IPS-18a (cell line): ENCODE data around the gene TEX48.

Experiments
- H3K27ac ChIP-seq: one replicate; pipeline ENCODE4 v1.5.1; 2013; ENCODE audit warnings: low read length
- H3K27me3 ChIP-seq: one replicate; pipeline ENCODE4 v1.6.1; 2013; ENCODE audit warnings: mild to moderate bottlenecking, low read length; ENCODE audit not compliant: control insufficient read depth, insufficient read depth
- H3K36me3 ChIP-seq: one replicate; pipeline ENCODE4 v1.6.1; 2013; ENCODE audit warnings: low read depth, low read length; ENCODE audit not compliant: control insufficient read depth
- H3K4me1 ChIP-seq: one replicate; pipeline ENCODE4 v1.6.1; 2013; ENCODE audit warnings: low read depth, low read length; ENCODE audit not compliant: control insufficient read depth
- H3K4me3 ChIP-seq: one replicate; pipeline ENCODE4 v1.5.1; 2013; ENCODE audit warnings: low read length
- H3K9ac ChIP-seq: one replicate; pipeline ENCODE4 v1.6.1; 2013; ENCODE audit warnings: mild to moderate bottlenecking, low read length, moderate library complexity
- H3K9me3 ChIP-seq: one replicate; pipeline ENCODE4 v1.6.1; 2013; ENCODE audit warnings: low read depth, low read length; ENCODE audit not compliant: control insufficient read depth

TEX48 gene

DNA sequence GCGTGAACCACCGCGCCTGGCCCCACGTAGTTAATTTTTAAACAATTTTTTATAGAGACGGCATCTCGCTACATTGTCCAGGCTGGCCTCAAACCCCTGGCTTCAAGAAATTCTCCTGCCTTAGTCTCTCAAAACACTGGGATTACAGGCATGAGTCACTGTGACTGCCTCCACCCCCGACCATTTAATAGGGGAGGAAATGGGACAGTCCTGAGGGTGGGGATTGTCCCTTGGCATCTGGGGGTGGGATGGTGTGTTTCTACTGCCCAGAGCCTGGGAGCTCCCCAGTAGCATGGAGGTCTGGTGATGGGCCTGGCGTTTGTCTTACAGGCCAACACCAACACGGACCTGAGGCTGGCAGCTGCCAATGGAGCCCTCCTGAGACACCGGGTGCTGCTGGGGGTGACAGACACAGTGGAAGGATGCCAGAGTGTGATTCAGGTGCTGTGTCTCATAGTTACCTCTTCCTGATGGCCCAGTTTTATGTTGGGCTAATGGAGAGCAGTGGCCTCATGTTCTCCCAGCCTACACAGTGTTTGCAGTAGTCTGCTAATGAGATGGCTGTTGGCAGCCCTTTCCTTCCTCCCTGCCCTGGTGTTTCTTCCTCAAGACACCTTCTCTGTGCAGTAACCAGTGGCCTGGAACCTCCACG lies 48.4 kb downstream of the TEX48 start:
- H3K9me3 ChIP-seq: no peaks in the 10 kb centered on the region
- H3K27me3 ChIP-seq: no peaks in the 10 kb centered on the region
- no peak overlapping the region for H3K9ac ChIP-seq
- no peak overlapping the region for H3K27ac ChIP-seq
- H3K4me1 ChIP-seq: no peaks in the 10 kb centered on the region
- H3K4me3 ChIP-seq: no peak overlapping the region
- peaks cover 1% of the 10 kb centered on the region for H3K36me3 ChIP-seq

DNA sequence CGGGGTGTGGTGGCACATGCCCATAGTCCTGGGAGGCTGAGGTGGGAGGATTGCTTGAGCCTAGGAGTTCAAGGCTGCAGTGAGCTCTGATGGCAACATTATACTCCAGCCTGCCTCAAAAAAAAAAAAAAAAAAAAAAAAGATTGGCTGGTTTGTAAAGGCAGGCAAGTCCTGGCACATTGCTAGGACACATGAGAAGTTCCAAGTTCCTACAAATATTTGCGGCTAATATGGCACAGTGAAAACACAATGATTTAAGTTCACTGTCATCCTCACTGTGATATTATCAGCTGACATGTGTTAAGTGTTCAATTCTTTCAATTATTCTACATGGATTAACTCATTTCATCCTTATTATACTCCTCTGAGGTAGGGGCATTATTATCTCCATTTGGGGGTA lies 50.8 kb downstream of the TEX48 start:
- Histone ChIP-seq H3K27ac (no peak overlapping the region), H3K4me1 (no peaks in the 10 kb centered on the region), H3K9me3 (no peaks in the 10 kb centered on the region), H3K36me3 (peaks cover 4% of the 10 kb centered on the region), H3K9ac (no peak overlapping the region), H3K27me3 (no peaks in the 10 kb centered on the region), H3K4me3 (no peak overlapping the region)

DNA sequence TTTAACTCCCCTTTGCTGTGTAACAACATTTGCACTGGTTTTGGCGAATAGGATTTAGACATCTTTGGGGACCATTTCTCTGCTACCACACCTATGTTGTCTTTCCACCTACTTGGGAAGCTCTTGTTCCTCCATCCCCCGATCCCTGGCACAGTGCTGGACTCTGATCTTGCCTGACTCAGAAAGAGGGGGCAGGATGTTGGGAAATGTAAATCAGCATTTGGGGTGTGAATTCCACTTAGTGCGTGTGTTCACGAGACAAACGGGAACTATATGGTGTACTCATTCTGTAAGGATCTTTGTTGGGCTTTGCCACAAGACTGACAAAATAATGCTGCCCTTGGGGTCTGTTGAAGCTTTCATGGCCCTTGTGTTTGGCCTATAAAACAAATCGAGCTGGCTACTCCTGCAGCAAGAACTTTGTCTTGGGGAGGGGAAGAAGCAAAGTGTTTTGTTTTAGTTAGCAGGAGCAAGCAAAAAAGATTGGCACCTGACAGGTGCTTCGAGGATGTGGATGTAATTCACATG lies 52.4 kb downstream of the TEX48 start:
- H3K4me3 ChIP-seq: no peak overlapping the region
- H3K9me3 ChIP-seq: no peaks in the 10 kb centered on the region
- no peaks in the 10 kb centered on the region for H3K4me1 ChIP-seq
- no peak overlapping the region for H3K9ac ChIP-seq
- no peaks in the 10 kb centered on the region for H3K27me3 ChIP-seq
- H3K27ac ChIP-seq: no peak overlapping the region
- peaks cover 4% of the 10 kb centered on the region for H3K36me3 ChIP-seq

DNA sequence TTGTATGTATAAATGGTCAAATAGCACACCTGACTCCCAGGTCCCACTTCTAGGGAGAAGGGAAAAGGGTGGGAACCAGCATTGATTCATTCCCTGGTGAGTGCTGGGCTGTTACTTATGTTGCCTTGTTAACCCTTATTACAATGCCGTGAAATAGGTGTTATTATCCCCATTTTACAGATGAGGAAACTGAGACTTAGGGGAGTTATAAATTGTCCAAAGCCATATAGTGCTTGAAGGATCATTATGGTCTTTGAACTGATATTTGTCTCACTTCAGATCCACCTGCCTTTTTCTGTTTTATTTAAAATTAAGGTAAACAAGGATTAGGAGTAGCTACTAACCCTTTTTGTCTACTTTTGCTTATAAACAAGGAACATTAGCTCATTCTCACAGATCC lies 54.4 kb downstream of the TEX48 start:
- Histone ChIP-seq H3K36me3 (peaks cover 4% of the 10 kb centered on the region), H3K9me3 (no peaks in the 10 kb centered on the region), H3K27me3 (no peaks in the 10 kb centered on the region), H3K27ac (no peak overlapping the region), H3K4me1 (no peaks in the 10 kb centered on the region), H3K4me3 (no peak overlapping the region), H3K9ac (no peak overlapping the region)

DNA sequence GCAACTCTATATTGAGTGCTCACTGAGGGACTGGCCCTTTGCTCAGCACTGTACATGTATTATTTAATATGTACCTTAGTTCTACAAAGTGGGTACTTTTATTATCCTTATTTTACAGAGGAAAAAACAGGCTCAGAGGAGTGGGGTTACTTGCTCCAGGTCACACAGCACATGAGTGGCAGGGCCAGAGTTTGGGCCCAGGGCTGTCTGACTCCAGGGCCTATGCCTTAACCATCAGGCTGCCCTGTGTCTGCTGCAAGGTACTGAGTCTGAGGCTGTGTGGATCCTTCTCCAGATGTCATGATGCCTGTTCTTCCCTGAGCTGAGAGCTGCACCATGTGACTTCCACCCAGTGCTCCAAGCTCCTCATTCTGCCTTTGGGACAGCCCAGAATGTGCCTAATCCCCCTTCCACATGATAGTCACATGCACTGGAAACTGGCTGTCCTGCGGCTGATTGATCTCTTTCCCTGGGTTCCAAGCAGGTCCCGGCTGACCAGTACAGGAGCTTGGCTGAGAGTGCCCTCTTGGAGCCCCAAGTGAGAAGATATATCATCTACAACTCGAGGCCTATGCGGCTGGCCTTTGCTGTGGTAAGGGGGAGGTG lies 55.5 kb downstream of the TEX48 start:
- Histone ChIP-seq H3K9ac (no peak overlapping the region), H3K9me3 (no peaks in the 10 kb centered on the region), H3K4me1 (no peaks in the 10 kb centered on the region), H3K27ac (no peak overlapping the region), H3K36me3 (peaks cover 4% of the 10 kb centered on the region), H3K4me3 (no peak overlapping the region), H3K27me3 (no peaks in the 10 kb centered on the region)

DNA sequence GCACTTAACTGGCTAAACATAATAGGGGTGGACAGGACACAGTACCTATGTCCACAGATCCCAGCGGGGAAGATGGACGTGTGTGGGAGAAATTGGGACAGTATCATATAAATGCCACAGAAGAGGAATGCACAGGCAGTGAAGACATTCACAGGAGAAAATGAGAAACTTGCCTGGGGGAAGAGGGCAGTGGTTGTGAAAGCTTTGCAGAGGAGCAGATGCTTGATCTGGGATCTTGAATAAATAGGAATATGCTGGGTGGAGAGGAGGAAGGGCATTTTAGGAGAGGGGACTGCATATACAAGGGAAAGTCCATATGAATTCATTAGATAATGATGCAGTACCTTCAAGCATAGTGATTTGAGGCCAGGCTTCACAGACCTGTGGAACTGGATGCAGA lies 57.3 kb downstream of the TEX48 start:
- Histone ChIP-seq H3K9me3 (no peaks in the 10 kb centered on the region), H3K4me1 (no peaks in the 10 kb centered on the region), H3K36me3 (peaks cover 4% of the 10 kb centered on the region), H3K27me3 (no peaks in the 10 kb centered on the region), H3K9ac (no peak overlapping the region), H3K4me3 (no peak overlapping the region), H3K27ac (no peak overlapping the region)

DNA sequence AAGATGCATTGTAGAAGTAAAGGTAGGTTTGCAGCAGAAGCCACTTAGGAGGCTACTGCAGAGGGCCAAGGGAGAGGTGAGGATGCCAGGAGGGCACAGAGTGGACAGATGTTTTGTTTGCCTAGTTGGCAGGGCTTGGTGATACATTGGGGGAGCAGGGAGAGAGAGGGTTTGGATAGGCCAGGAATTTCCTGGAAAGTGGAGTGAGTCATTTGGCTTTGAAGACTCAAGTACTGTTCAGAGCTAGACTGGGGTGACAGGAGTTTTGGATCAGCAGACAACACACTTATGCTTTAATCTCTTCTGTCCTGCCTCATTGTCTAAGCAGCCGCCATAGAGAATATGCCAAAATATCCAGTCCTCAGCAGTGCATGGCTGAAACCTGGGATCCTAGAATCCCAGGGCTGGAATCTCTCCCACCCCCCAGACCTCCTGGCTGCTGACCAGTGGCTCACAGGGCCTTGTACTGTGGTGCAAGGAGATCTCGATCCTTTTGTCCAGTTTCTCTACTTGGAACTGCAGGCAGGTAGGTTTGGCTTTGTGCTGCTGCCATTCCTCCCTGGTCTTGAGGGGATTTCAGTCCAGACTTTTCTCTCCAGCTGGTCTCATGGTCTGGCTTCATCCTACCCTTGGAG lies 59.9 kb downstream of the TEX48 start:
- H3K9ac ChIP-seq: no peak overlapping the region
- H3K27ac ChIP-seq: no peak overlapping the region
- no peaks in the 10 kb centered on the region for H3K27me3 ChIP-seq
- H3K4me3 ChIP-seq: no peak overlapping the region
- H3K36me3 ChIP-seq: no peaks in the 10 kb centered on the region
- no peaks in the 10 kb centered on the region for H3K9me3 ChIP-seq
- no peaks in the 10 kb centered on the region for H3K4me1 ChIP-seq

DNA sequence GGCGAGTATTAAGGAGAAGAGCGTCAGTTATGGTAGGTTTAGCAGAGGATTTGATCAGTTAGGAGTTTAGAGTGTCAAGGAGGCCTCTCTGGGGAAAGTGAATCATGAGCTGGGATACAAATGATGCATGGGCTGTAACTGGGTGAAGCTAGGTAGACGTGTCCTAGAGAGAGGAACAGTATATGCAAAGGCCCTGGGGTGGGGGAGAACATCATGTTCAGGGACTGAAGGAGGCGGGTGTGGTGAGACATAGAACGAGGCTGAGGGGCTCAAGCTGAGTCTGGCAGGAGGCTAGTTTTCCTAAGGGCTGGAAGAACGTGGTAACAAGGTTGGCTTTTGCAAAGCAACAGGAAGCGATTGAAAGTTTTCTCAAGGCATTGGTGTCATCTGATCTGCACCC lies 60.4 kb downstream of the TEX48 start:
- Histone ChIP-seq H3K27ac (no peak overlapping the region), H3K9ac (no peak overlapping the region), H3K9me3 (no peaks in the 10 kb centered on the region), H3K27me3 (no peaks in the 10 kb centered on the region), H3K4me1 (no peaks in the 10 kb centered on the region), H3K36me3 (no peaks in the 10 kb centered on the region), H3K4me3 (no peak overlapping the region)

DNA sequence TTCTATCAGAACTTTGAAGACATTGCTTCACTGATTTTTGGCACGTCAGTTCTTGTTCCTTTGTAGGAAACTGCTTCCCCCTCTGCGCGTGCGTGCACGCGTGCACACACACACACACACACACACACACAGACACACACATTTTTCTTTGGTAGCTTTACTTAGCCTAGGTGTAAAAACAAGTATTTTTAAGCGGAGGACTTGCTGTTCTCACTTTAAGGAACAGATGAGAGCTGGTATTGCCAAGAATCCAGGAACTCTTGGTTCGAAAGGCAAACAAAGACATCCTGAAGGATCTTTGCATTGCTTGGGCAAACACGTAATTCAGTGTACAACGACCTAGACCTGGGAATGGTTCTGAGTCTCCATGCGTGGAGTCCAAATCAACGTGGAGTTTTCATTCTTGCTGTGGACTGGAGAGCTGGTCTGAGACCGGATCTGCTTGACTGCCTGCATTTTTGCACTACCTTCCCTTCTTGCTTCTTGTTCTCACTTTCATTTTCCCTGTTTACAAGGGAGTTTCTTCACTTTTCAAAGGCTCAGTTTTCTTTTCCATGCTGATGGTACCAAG lies 62.7 kb downstream of the TEX48 start:
- no peaks in the 10 kb centered on the region for H3K9me3 ChIP-seq
- H3K27me3 ChIP-seq: no peaks in the 10 kb centered on the region
- no peaks in the 10 kb centered on the region for H3K4me1 ChIP-seq
- no peak overlapping the region for H3K27ac ChIP-seq
- H3K9ac ChIP-seq: no peak overlapping the region
- H3K36me3 ChIP-seq: no peaks in the 10 kb centered on the region
- H3K4me3 ChIP-seq: no peak overlapping the region

DNA sequence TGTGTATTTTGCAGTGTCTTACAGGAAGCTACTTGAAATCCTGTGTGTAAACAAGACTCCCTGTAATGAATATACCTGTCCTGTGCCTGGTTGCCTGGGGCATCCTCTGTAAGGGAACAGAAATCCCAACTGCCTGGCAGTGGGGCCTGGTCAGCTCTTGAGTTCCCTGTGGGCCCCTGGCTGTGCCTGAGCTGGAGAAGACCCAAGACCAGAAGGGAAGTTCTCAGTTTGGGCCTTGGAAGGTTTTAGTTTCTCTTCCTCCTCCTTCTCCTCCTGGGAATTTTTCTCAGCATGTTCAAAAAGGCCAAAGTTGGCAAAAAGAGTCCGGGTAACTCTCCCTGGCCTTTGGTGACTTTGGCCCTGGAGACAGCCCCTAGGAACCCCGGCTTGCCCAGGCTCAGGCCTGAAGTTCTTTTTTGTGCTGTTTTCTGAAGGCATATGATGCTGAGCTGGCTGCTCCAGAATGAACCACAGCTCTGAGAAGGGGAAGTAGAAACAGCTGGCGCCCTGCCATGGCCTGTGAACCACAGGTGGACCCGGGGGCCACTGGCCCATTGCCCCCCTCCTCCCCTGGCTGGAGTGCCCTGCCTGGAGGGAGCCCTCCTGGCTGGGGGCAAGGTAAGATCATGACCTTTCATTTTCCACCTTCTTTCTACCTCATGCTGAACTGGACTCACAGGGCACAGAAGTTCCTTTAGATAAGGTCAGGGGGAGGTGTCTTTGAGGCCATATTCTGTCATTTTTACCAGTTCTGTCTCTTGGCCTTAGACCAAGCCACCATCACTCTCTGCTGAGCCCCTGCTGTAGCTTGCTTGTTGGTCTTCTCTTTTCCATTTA lies 65.1 kb downstream of the TEX48 start:
- H3K9me3 ChIP-seq: no peaks in the 10 kb centered on the region
- H3K9ac ChIP-seq: no peak overlapping the region
- no peak overlapping the region for H3K4me3 ChIP-seq
- H3K4me1 ChIP-seq: peaks cover 18% of the 10 kb centered on the region
- H3K27ac ChIP-seq: no peak overlapping the region
- H3K27me3 ChIP-seq: no peaks in the 10 kb centered on the region
- H3K36me3 ChIP-seq: no peaks in the 10 kb centered on the region
